Measurements from ENCODE around the gene CABP1. TPM values are rescaled to one million over a fixed set of nuclear protein-coding genes. Genes with fewer than 3 reads are reported as not detected.

Gene CABP1
- total and polyA plus RNA-seq, 2 experiments from 2014 or later = 5.1 to 5.2 TPM

GRCh38 chr12:120697344-120697743, 56.9 kb downstream of the CABP1 start:
- H2AFZ ChIP-seq = no peak overlapping the region
- peaks cover 12% of the 10 kb centered on the region; the same call in 1 of the 2 replicates for H3F3A ChIP-seq (replicated peaks; ENCODE audit: low read depth)
- no peak for ATAC-seq
- peaks cover 22% of the 10 kb centered on the region for H3K4me1 ChIP-seq (ENCODE audit: insufficient read depth)
- Mint-ChIP-seq H3K27ac (no peak overlapping the region), H3K4me3 (no peak overlapping the region), H3K9me3 (no peaks in the 10 kb centered on the region), H3K27me3 (ENCODE audit: insufficient read depth, low read depth, poor library complexity) (peaks cover 3% of the 10 kb centered on the region), H3K4me1 (peaks cover 21% of the 10 kb centered on the region), H3K36me3 (ENCODE audit: low read depth) (peaks cover 79% of the 10 kb centered on the region)
- H3K36me3 ChIP-seq (ENCODE audit: insufficient read depth) = peaks cover 56% of the 10 kb centered on the region
- H3K27ac ChIP-seq (ENCODE audit: low read depth) = no peak overlapping the region
- no peaks in the 10 kb centered on the region for H3K27me3 ChIP-seq (ENCODE audit: insufficient read depth)
- H3K9me2 ChIP-seq (ENCODE audit: insufficient read depth) = no peaks in the 10 kb centered on the region
- H4K20me1 ChIP-seq (replicated peaks; ENCODE audit: insufficient read depth) = peaks cover 34% of the 10 kb centered on the region
- DNase-seq (ENCODE audit: low spot score) = no peak
- H3K4me2 ChIP-seq = no peak overlapping the region
- peaks cover 54% of the 10 kb centered on the region for H3K79me2 ChIP-seq (replicated peaks; ENCODE audit: insufficient read depth)
- no peak for TF ChIP-seq EZH2 (IDR thresholded peaks at IDR 0.05; ENCODE audit: low read depth, unreplicated experiment)
- TF ChIP-seq ZNF331 (CRISPR knock-in tag; IDR thresholded peaks at IDR 0.05; ENCODE audit: low read depth) = no peak
- TF ChIP-seq CTCF (conservative IDR thresholded peaks at IDR 0.05; ENCODE audit: low read depth in 2 of 2) = no peak
- no peak for TF ChIP-seq ETS1 (IDR thresholded peaks at IDR 0.05)
- TF ChIP-seq POLR2AphosphoS5 (IDR thresholded peaks at IDR 0.05; ENCODE audit: low read depth) = no peak
- TF ChIP-seq JUNB (IDR thresholded peaks at IDR 0.05; ENCODE audit: unreplicated experiment) = no peak
- TF ChIP-seq REST (IDR thresholded peaks at IDR 0.05; ENCODE audit: unreplicated experiment) = no peak
- TF ChIP-seq NANOG (IDR thresholded peaks at IDR 0.05; ENCODE audit: borderline replicate concordance) = no peak
- no peak for TF ChIP-seq CREB1 (CRISPR knock-in tag; IDR thresholded peaks at IDR 0.05; ENCODE audit: low read depth)
- TF ChIP-seq STAT1 (IDR thresholded peaks at IDR 0.05; ENCODE audit: unreplicated experiment) = no peak
- TF ChIP-seq EZH2phosphoT487 (IDR thresholded peaks at IDR 0.05; ENCODE audit: unreplicated experiment) = no peak
- no peak for TF ChIP-seq ZNF114 (CRISPR knock-in tag; IDR thresholded peaks at IDR 0.05)
- no peak for TF ChIP-seq ZNF462 (CRISPR knock-in tag; IDR thresholded peaks at IDR 0.05)
- H3K4me3 ChIP-seq = no peak overlapping the region

Measured in GM23338 (cell line).